Activated CD8-positive, alpha-beta memory T cell treated with anti-CD3 and anti-CD28 coated beads for 1 hour (primary cell): ENCODE results near the gene KLF7.

Experiments
- DNase-seq, 2 donors: peaks; one replicate each; pipeline ENCODE4 v3.0.0-alpha.2; 2020; ENCODE audit warnings: low read depth in 1 of 2; ENCODE audit errors: extremely low read depth in 1 of 2

KLF7 gene

GRCh38 chr2:207165121-207166038 lies at the start of gene KLF7:
TSS of gene KLF7 (minus strand) at chr2:207165948. CDS start at chr2:207165568, 380 bp downstream.
- no peak for DNase-seq

DNA sequence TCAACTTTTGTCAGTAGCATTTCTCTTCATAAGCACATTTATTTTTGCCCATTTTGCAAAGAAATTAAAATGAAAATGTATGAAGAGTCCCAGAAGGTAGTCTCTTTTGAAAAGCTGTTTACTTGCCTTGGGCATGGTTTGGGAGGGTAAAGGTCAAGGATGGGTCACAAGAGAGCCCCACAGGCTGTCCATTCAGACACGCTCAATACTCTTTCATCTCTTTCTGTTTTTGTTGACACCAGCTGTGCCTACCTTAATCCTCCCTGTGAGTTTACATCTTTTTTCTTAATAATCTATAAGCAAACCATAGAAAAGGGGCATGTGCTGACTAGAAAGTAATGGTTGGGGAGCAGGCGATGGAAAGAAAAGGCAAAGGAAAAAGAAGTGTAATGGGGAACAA lies 49.6 kb upstream of the KLF7 start:
- no peak for DNase-seq

DNA sequence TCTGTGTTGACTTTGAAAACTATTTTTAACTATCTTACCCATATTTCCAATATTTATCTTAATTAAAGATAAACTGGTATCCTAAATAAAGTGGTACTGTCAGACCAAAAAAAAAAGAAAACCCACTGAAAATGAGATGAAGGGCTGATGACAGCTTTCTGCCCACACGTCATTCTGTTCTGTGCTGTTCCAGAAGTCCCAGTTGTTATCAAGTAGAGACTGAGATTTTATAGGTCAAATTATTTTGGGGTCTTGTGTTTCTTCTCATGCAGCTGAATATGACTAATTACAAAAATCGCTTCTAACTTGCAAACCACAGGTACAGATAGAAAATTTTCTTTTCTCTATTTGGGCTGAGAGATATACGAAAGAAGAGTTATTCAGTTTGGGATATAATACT lies 48.7 kb upstream of the KLF7 start:
- no peak for DNase-seq

GRCh38 chr2:207206011-207206410 lies 40.3 kb upstream of the KLF7 start:
- DNase-seq = no peak

DNA sequence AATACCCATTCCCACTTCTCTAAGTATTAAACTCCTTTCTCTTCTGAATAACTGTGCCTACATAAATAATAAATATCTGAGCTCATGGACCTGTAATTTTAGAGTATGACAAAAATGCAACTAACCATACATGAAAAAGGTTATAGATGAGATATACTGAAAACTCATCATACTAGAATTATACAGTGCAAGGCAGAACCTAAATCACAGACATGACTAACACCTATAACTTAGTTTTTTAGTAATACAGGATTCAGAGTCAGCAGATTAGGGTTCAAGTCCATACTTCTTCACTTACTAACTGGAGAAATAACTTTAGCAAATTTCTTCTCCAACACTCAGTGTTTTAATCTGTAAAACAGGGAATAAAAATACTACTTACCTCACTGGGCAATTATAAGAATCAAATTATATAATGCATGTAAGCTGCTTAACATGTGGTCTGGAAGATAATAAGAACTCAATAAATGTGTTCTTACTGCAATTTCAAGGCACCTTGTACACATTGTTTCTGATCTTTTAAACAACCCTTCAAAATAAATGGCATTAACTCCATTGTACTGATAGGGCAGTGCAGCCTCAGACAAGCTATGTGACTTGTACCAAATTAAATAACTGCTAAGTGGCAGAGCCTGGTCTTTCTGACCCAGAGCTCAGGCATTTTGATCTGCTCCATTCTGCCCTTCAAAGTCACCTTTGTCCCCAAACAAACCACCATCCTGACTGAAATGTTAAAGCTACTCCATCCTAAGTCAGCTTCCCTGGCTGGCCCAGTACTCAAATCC lies 39.6 kb upstream of the KLF7 start:
- no peak for DNase-seq

- DNase-seq = no peak
These were observed 37.3 kb upstream of the KLF7 start for GRCh38 chr2:207203056-207203455.

DNA sequence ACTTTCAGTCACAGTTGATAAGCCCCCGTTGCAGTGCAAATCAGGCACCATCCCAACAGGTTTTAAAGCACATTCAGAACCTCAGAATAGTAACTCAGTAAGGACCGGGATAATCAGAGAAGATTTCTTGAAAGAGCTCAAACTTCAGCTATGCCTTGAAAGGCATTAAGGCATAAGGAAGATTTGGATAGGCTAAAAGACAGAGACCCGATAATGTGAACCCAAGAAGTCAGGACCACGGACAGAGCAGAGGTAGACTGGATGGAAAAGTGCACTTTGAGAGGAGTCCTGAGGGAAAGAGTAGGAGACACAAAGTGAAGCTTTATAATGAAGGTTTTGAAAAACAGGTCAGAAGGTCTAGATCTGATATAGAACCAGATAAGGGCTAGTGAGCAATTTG lies 36.9 kb upstream of the KLF7 start:
- DNase-seq = no peak

DNA sequence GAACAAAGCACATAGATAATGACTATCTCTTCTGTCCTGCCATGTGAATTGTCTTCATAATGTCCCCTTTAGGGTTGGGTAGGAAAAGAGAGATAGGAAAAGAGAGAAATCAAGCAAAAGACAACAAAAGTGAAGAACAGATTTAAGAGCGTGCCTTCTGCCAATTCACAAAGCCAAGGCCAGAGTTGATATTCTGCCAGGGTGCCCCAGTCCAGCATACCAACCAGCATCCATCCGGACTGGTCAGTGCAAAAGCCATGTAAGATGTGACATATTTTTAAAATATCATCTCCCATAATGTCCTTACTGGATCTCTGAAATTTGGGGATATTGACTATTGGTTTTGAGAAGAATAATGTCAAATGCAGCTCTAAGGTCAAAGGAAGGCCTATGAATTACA lies 35.7 kb upstream of the KLF7 start:
- no peak for DNase-seq

- no peak for DNase-seq
These were observed 34.4 kb upstream of the KLF7 start for GRCh38 chr2:207200136-207200535.

DNA sequence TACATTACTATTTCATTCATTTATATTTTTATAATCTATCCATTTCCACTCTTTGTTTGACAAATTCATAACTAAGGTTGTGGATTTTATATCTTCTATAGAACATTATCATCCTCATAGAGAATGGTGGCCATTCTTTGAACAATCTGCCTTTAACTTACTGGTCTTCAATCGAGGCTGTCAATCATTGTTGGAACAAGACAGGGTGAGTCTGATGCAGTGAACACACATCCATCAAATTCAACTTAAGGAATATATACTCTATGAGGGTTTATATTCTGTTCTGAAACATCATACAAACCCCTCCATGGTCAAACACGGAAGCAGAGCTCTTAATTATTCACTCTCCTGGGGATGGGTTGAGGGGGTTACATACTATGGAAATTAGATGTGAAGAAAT lies 28.3 kb upstream of the KLF7 start:
- DNase-seq = no peak

- no peak for DNase-seq
These were observed 23.1 kb upstream of the KLF7 start for GRCh38 chr2:207188626-207189419.

GRCh38 chr2:207185372-207185771 lies 19.6 kb upstream of the KLF7 start:
- no peak for DNase-seq

GRCh38 chr2:207184768-207185167 lies 19.0 kb upstream of the KLF7 start:
- no peak for DNase-seq

DNA sequence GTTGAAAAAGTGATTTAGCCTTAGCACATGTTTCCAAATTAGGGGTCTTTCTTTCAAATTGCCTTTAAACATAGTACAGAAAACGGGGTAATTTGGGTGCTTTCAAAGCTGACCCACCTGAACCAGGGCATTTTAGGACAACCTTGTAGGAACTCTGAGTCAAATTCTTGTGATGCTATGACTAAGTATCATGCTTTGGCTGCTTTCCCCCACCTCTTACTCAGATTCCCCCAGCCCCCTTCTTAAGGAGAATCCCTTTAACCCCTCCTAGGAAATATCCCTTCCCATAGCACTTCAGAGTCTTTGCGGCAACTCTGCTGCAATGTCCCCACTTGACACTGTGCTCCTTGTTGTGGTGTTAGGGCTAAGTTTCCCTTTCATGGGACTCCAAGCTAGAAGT lies 18.6 kb upstream of the KLF7 start:
- no peak for DNase-seq

DNA sequence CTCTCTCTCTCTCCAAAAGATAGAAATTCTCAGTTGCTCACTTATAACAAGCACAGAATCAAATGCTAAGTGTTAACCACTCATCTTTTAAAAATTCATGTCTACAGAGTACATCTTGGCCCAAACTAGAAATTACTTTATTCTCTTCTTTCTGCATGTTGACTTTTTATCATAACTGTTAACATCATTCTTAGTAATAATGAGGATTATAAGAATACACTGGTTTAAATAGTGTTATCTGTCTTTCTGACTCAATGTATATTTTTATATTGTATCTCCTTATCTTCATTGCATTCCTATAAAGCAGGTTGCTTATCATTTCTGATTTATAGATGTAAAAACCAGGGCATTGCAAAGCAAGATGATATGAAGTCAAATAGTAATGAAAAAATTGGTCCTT lies 17.8 kb upstream of the KLF7 start:
- DNase-seq = no peak

- no peak for DNase-seq
These were observed 17.2 kb upstream of the KLF7 start for GRCh38 chr2:207182911-207183310.

DNA sequence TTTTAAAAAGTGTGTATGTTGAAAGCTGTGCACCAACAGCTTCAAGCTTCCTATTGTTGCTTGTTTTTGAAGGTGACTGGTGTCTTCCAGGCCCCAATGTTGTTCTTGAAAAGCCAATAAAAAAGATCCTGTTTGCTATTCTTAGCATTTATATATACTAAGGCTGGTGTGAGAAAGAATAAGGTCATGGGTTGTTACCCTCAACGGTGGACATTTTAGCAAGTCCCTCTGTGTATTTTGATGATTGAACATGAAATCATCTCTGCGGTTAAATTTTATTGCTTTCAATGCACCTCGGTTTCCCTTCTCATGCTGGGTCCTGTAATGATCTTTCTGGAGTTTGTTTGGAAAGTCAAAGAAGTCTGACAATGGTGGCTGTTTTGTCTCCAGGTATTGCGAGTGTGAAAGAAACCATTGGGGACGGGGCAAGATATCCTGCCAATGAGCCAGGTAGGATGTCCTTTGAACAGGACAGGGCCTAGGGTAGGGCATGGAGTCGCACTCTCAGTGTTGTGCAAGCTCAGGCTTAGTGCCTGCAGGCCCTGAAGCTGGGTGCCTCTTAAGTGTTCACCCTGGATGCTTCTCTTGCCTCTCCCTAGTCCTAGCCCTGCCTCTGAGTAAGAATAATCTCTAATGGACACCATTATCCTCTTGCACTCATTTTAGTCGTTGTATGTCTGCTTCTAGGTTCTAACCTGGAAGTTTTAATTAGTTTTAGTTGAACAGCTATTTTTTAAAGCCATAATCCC lies 16.0 kb upstream of the KLF7 start:
- no peak for DNase-seq

DNA sequence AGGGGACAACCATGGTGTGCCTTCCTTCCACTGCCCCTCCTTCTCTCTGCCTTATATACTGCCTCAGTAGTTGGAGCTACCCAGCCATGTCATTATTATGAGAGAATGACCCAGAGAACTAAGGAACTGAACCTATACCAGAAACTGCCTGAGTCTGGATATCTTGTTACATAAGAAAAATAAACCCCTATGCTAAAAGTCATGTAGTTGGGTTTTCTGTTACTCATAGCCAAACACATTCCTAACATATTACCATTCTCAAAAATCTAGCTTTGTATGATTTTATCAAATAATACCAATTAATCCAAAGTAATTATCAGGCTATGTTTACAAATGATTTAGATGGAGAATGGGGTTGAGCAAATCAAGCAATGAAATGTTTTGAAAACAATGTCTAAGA lies 15.0 kb upstream of the KLF7 start:
- no peak for DNase-seq

- no peak for DNase-seq
These were observed 10.5 kb upstream of the KLF7 start for GRCh38 chr2:207176247-207176646.

DNA sequence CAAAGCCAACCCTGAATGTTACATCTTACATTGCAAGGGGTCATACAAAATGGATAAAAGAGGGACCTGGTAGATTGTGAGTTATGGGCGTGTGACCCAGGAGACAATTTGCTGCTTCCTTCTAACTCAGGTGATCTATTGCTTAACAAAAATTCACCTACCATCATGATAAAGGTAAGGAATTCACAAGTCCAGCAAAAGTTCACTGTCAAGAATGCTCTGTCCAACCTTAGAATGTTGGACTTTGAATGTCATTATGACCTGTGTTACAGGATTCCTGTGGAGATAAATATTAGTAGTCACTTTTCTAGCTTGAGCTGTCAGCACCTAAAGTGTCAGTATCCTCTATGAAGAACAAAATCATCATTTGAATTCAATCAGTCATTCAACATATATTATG lies 7.9 kb upstream of the KLF7 start:
- DNase-seq = no peak
